Measurements from ENCODE around the gene WFIKKN2. TPM values are rescaled to one million over a fixed set of nuclear protein-coding genes. Genes with fewer than 3 reads are reported as not detected.

Gene WFIKKN2
- total and polyA plus RNA-seq, 2 of the 13 experiments (the other 11 are each of a cell fraction or from before 2014, with no cell fraction given), result not detected

DNA sequence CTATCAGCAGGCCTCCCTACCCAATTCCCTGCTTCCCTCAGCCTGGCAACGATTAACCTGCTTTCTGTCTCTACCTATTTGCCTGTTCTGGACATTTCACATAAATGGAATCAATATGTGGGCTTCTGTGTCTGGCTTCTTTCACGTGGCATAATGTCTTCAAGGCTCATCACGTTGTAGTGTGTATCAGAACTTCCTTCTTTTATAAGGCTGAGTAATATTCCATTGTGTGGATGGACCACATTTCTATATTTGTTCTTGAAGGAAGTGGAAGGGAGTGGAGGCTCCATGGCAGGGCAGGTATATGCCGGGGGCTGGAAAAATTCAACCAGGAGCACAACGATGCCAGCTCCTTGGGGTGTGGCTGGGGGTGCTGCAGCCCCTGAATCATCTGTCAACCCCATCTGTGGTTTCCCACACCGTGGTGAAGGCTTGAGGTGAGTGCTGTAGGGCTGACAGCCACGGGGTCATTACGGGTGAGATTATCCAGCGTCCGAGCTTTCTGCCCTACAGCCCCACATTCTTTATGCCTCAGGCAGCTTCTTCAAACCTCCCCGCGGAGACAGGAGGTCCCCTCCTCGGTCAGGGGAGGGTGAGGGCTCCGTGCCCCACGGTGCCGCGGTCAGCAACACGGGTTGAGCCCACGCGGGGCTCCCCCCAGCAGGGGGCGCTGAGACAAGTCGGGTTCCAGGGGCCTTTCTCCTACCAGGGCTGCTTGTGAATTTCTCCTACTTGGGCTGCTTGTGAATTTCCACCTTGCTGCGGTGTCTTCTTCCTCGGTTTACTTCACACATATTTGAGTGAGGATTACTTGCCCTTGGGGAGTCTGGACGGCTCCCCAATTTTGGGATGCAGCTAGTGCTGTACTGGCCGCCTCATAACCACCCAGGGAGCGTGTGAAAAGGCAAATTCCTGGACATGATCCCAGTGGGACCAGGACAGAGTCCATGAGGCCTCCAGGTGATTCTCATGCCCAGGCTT lies 18.3 kb upstream of the WFIKKN2 start (continued):
- TF ChIP-seq ERF (CRISPR knock-in tag; IDR thresholded peaks at IDR 0.05) (0 out of 2 replicates have a peak, but pooled peaks have one; percentile 0), ZNF230 (CRISPR knock-in tag; IDR thresholded peaks at IDR 0.05) (no peak), HDAC6 (IDR thresholded peaks at IDR 0.05; ENCODE audit: low read depth, low read length) (no peak), ZSCAN25 (CRISPR knock-in tag; IDR thresholded peaks at IDR 0.05) (0 out of 2 replicates have a peak, but pooled peaks have one; percentile 23), MLX (CRISPR knock-in tag; IDR thresholded peaks at IDR 0.05) (no peak), ZBTB7B (CRISPR knock-in tag; IDR thresholded peaks at IDR 0.05) (0 out of 2 replicates have a peak, but pooled peaks have one; percentile 35), ZFP36 (IDR thresholded peaks at IDR 0.05; ENCODE audit: borderline replicate concordance, low read depth, low read length, partially characterized antibody) (no peak), ATF7 (IDR thresholded peaks at IDR 0.05) (no peak), ATF7 (CRISPR knock-in tag; IDR thresholded peaks at IDR 0.05) (no peak), ZFP90 (CRISPR knock-in tag; IDR thresholded peaks at IDR 0.05; ENCODE audit: borderline replicate concordance) (peak; percentile 73; the same call in 1 of the 2 replicates), ZMYM2 (CRISPR knock-in tag; IDR thresholded peaks at IDR 0.05) (no peak), ZNF816 (CRISPR knock-in tag; IDR thresholded peaks at IDR 0.05; ENCODE audit: borderline replicate concordance) (no peak), HES4 (CRISPR knock-in tag; IDR thresholded peaks at IDR 0.05; ENCODE audit: borderline replicate concordance) (0 out of 2 replicates have a peak, but pooled peaks have one; percentile 22), BHLHE40 (IDR thresholded peaks at IDR 0.05; ENCODE audit: low read length) (no peak), ZNF674 (CRISPR knock-in tag; IDR thresholded peaks at IDR 0.05; ENCODE audit: low read depth) (no peak), ZNF121 (CRISPR knock-in tag; IDR thresholded peaks at IDR 0.05) (no peak), XRCC5 (optimal IDR thresholded peaks at IDR 0.05; ENCODE audit: low read length) (peak; percentile 81), SALL1 (CRISPR knock-in tag; IDR thresholded peaks at IDR 0.05) (peak; percentile 36; the same call in 1 of the 2 replicates), SMC3 (IDR thresholded peaks at IDR 0.05; ENCODE audit: low read length) (peak; percentile 24; the same call in 1 of the 2 replicates), NFKB2 (CRISPR knock-in tag; IDR thresholded peaks at IDR 0.05; ENCODE audit: borderline replicate concordance) (no peak; the same call in 1 of the 2 replicates), HOXA3 (CRISPR knock-in tag; IDR thresholded peaks at IDR 0.05) (no peak), CSRNP2 (CRISPR knock-in tag; conservative IDR thresholded peaks at IDR 0.05; ENCODE audit: low read depth) (no peak), ASH2L (IDR thresholded peaks at IDR 0.05; ENCODE audit: insufficient read length, low read depth, low read length) (no peak)
- TF ChIP-seq, protein P1, sequence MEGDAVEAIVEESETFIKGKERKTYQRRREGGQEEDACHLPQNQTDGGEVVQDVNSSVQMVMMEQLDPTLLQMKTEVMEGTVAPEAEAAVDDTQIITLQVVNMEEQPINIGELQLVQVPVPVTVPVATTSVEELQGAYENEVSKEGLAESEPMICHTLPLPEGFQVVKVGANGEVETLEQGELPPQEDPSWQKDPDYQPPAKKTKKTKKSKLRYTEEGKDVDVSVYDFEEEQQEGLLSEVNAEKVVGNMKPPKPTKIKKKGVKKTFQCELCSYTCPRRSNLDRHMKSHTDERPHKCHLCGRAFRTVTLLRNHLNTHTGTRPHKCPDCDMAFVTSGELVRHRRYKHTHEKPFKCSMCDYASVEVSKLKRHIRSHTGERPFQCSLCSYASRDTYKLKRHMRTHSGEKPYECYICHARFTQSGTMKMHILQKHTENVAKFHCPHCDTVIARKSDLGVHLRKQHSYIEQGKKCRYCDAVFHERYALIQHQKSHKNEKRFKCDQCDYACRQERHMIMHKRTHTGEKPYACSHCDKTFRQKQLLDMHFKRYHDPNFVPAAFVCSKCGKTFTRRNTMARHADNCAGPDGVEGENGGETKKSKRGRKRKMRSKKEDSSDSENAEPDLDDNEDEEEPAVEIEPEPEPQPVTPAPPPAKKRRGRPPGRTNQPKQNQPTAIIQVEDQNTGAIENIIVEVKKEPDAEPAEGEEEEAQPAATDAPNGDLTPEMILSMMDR (CRISPR knock-in tag; IDR thresholded peaks at IDR 0.05), result peak; percentile 92
- TF ChIP-seq, protein P2, sequence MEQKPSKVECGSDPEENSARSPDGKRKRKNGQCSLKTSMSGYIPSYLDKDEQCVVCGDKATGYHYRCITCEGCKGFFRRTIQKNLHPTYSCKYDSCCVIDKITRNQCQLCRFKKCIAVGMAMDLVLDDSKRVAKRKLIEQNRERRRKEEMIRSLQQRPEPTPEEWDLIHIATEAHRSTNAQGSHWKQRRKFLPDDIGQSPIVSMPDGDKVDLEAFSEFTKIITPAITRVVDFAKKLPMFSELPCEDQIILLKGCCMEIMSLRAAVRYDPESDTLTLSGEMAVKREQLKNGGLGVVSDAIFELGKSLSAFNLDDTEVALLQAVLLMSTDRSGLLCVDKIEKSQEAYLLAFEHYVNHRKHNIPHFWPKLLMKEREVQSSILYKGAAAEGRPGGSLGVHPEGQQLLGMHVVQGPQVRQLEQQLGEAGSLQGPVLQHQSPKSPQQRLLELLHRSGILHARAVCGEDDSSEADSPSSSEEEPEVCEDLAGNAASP (CRISPR knock-in tag; IDR thresholded peaks at IDR 0.05; ENCODE audit: borderline replicate concordance), result no peak
